GM19452 (cell line): ENCODE results near the gene UBAC2.
A peak's percentile ranks its signal among the peaks of the same experiment; 100 is the strongest.

Experiments used
- ATAC-seq: cut with Tn5 transposase; IDR thresholded peaks from one replicate; pipeline ENCODE4 v1.9.1; 2021; ENCODE audit not compliant: unreplicated experiment

The UBAC2 gene

DNA sequence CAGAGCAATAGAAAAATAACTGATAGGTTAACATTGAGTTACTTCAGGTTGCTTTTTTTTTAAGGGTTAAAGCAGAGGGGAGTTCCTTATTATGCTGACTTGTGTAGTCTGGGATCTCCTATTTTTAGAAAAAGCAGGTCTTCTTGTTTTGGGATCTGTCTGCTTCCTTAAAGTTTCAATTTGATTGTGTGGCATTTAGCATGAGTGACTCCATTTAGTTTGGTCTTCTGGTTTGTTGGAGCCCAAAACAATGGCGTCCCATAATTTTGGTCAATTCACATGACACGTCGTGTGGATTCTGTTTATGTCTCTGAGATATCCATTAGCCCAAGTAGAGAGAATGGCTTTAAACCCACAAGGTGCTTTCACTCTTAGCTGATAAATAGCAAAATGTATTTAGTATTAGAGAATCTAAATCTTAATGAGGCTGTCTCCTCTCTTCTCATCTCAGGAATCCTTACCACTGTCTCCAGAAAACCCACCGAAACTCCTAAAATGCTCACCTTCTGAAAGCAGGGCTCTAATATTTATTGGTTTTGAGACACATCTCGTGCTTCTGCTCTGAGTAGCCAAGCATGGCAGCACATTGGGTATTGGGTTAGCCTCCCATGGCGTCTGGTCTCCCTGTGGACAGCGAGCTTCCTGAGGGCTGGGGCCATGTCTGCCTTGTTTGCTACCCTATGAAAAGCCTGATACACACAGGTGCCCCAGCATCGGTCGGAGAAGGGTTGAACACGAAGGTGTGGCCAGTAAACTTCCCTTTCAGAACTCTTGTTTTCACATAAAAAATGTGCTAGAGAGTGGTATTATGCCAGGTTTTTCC is 173.7 kb downstream of the UBAC2 start:
- peak; percentile 35 for ATAC-seq

DNA sequence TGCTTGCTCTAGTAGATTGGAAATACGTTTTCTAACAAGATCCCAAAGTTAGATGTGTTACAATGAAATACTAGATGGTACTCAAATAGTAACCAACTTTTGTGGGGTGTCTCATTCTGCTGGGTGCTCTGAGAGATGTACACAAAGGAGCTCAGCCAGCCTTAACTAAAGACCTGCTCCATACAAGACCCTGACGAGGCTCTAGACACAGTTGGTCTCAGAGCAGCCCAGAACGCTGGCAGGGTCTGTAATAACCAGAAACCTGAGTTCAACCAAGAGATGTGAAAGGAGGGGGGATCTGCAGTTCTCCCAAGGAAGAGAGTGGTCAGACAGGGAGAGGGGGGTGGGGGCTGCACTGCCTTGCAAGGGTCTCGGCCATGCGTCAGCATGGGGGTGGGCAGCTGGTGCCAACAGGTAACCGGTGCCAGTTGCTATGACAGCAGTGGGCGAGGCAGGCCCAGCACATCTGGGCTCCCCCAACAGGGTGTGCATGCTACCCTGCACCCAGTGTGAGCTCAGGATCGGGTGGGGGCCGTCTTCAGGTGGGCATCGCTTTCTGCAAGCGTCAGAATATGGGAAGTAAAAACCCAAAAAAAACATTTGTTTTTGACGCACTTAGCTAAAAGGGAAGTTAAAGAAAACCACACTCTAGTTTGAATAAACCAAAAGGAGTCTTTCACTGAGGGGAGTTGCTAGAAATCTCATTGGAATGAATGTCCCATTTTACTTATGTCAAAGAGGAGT is 174.5 kb downstream of the UBAC2 start:
- ATAC-seq: peak; percentile 41

DNA sequence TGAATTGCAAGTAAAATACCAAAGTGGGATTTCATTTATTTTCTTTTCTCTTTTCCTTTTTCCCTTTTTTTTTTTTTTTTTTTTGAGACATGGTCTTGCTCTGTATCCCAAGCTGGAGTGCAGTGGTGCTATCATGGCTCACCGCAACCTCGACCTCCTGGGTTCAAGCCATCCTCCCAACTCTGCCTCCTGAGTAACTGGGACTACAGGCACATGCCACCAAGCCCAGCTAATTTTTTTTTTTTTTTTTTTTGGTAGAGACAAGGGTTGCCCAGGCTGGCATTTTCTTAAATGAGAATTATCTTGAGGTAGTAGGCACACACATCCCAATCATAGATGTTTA is 175.1 kb downstream of the UBAC2 start:
- no peak for ATAC-seq

DNA sequence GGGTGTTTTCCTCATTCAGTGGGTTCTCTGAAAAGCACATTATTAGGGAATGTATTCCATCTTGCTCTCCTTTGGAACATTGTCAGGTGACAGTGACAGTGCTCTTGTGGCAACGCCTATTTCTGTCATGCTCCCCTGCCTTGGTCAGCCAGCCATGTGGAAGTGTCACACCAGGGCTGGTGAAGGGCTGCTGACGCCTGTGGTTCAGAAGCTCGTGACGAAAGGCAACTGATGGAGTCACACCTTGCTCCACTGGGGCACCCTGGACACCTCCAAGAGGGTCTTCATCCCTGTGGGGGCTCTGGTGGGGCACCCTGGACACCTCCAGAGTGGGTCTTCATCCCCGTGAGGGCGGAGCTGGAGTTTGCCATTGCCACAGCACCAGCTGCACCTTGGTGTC is 175.5 kb downstream of the UBAC2 start:
- peak; percentile 59 for ATAC-seq

DNA sequence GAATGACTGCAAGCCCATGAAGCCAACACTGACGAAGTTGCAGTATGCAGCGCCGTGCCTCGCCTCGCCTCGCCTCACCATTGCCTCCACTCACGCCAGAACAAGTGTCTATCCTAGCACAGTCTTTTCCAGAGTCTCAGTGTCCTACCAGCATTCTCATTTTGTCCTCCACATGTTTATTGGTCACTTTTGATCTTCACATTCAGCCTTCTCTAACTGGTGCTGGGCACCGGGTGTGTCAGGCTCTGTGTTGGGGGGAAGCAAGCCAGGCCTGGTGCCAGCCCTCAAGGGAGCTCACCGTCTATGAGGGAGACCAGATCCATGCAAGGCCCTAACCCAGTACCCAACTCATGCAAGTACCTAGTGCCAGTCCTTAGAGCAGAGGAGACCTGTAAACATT is 176.3 kb downstream of the UBAC2 start:
- ATAC-seq: no peak

DNA sequence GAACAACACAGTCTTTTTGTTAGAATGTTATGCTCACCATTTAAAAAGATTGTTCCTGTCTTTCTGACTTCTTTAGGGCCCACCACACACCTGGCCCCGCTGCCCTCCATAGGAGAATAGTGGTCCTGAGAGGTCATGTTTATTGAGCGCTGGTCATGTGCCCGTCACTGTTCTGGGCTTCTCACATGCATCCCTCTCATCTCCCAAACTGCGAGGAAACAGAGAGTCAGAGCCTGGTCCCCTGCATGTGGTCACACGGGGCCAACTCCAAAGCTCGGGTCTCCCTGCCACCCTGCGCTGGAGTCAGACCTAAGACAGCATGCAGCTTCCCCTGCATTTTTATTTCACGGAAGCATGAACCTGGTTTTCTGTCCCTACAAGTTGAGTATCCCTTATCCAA is 177.0 kb downstream of the UBAC2 start:
- ATAC-seq: no peak

DNA sequence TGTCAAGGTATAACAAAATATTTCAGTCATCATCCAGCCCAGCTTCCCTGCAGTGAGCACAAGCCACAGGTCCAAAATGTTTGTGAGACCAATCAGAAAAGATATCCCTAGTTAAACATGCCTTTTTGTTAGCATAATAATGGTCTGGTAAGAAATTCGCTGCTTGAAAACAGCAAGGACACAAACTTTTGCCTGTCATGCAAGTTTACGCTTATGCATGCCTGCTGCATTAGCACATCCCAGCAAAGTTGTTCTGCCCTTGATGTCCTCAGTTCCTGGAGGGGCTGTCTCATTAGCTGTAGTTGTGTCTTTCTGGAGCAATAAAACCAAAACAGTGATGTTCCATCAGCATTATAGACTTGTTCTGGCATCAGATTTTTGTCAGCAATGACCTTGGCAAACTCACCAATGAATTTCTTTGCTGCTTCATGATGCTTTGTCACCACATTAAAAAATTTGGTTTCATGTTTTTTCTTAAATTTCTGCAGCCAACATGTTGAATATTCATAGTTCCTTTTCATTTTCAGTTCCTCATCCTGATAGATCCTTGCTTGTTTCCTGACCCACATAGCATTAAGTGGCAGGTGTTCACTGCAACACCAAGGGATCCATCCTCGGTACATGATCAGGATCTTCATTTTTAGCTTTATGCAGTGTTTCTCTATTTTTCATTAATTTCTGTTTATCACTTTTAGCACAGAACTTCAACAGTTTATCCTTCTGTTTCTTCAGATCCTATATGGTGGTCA is 178.5 kb downstream of the UBAC2 start:
- no peak for ATAC-seq

DNA sequence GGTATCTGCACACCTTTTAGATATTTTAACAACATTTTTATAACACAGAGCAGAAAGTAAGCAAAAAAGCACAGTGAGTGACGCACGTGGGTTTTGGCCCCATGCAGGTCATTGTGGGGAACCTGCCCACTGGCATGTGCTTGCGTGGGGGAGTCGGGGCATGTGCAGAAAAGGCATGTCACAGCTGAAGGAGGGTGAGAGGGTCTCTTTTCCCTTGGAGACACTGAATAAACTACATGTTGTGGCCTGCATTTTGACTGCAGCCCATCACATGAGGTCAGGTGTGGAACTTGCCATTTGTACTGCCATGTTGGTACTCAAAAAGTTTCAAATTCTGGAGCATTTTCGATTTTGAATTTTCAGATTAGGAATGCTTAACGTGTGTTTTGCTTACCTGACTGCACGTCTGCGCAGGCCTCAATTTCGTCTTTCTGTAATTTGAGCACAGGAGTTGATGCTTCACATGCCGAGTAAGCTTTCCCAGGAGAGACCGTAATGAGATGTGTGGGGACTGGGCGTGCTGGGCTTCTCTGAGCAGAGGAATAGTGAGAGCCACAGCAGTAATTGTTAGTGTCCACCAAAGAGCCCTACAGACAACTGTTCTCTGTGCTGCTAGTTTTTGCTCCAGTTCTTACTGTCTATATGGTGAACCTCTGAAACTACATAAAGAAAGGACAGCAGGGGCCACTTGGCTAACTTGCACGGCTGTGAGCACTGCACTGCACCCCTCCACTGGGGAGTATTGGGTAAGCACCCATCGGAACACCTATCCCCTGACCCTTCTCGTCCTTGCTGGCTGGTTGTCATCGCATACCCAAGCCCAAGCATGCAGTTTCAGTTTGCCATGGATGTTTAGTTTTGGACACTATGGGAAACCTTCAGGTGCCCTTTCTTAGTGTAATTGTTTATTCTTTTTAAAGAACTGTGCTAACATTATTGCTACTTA is 179.5 kb downstream of the UBAC2 start:
- no peak for ATAC-seq

DNA sequence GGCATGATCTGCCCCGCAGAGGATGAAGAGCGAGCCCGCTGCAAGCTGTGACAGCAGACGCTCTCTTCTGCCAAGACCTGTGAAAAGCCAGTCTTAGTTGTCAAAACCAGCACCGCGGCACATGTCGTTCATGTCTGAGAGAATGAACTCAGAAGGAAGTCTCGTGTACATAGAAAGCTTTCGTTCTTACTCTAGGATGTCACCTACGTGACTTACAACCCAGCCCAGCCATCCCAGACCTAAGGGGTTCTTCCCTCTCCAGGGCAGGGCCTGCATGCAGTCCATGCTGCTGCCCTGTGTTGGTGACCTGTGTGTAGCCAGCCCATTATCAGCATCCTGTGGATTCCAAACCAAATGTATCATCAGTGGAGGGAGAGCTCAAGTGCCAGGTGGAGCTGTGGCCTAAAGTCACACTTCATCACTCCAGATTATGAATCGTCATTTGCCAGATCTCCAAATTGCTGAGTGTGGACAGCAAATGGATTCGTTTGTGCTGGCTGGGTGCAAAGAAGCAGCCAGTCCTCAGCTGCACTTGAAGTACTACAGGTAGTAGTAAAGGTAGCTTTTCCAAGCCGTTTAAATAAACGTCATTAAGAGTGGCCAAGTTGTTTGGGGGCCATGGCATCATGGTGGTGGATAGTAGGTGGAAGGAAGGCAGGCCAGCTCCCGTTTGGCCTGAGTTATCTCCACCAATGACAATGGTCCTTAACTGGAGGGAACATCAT is 180.4 kb downstream of the UBAC2 start:
- peak; percentile 72 for ATAC-seq

DNA sequence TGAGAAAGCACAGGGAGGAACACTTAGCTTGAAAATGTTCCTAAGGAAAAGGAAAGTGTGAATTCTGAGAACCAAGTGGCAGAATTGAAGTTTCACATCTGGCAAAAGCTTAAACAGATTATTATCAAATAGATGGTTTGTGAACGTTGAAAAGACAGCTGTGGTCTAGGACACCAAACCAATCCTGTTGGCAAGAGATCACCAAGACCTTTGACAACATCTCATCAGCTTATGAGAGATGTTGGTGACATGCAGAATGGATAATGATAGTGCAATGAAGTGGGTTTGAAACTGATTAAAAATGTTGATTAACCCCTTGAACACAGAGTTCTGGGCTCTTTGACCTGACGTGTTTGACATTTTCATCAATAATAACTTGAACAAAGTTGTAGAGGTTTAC is 181.1 kb downstream of the UBAC2 start:
- no peak for ATAC-seq

DNA sequence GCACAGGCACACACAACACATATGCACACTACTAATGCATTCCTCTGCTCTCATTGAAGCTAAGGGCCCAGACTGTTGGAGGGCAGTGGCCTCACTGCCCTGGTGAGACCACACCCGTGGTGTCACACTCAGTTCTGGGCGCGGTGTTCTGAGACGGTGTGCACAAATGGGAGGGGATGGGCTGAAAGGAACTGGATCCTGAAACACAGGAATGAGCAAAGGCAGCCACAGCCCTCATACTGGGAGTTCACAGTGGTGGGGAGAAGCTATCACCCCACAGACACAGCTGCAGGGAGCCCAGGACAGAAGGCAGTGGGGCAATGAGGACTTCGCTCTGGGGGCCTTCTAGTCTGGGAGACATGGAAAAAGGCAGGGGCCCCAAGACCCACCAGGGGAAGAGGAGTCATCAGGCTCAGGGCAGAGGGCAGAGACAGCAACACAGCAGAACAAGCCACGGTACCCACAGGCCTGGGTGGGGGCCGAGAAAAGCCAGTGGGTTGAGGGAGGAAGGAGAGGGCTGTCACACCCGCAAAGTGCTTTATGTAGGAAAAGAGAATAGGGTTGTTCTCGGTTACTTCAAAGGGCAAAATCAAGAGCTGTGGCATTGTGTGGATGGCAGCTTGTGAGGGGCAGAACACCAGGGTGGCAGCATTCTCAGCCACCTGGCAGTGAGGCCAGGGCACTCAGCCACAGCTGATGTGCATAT is 181.9 kb downstream of the UBAC2 start:
- ATAC-seq: no peak

DNA sequence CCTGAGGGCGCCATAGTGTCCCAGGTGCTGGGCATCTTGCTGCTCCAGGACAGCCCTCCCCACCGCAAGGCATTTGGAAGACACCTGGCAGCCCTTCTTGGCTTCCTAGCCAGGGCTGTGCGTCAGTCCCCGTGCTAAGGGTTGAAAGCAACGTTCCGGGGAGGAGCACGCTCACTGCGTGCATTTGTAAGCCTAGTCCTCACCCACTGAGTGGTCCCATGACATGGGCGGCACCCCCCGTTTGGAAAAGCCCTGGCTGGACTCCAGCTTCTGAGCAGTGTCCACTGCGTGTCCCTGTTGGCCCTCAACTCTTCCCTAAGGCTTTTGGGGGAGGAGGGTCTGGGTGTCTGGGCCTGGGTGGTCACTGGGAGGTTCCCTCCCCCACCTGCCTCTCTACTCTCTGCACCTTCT is 182.9 kb downstream of the UBAC2 start:
- no peak for ATAC-seq

DNA sequence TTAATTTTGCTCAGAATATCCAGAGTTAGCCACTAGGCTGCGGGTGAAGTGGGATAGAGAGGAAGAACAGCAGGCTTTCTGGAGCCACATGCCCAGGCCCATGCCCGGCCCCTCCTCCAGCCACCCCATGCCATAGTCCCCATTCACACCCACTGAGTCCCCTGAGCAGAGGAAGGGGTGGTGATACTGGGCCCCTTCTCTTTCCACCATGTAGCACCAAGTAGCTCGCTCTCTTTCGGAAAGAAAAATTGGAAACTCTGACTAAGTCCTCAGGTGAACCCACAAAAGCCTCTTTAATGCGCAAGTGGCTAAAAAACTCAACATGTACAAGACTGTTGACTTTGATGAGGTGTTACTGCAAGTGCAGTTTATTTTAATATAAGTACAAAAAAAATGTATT is 183.3 kb downstream of the UBAC2 start:
- ATAC-seq: no peak

DNA sequence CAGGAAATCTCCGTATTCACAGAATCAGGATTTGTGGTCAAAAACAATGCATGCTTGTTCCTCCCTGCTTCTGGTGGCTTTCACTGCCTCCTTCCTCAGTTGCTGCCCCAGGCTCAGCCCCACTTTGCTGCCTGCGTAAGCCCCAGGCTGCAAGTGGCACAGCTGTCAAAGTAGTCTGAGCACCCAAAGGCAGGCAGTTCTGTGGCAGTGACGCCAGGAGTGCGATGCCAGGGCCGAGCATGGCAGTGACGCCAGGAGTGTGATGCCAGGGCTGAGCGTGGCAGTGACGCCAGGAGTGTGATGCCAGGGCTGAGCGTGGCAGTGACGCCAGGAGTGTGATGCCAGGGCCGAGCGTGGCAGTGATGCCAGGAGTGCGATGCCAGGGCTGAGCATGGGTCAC is 183.8 kb downstream of the UBAC2 start:
- ATAC-seq: no peak

DNA sequence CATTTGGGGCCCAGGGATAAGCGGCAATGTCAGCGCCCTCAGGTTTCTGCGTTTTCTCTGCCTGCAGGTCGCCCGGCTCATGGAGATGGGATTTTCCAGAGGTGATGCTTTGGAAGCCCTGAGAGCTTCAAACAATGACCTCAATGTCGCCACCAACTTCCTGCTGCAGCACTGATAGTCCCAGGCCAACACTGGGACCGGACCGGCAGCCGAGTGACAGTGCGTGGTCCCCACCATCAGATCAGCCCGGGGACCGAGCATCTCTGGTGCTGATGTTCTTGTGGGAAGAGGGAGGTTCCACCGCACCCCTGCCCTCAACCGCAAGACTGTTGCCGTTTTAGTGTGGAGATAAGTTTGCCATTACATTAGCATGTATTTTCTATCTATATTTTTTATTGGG is 184.5 kb downstream of the UBAC2 start:
- ATAC-seq: no peak

DNA sequence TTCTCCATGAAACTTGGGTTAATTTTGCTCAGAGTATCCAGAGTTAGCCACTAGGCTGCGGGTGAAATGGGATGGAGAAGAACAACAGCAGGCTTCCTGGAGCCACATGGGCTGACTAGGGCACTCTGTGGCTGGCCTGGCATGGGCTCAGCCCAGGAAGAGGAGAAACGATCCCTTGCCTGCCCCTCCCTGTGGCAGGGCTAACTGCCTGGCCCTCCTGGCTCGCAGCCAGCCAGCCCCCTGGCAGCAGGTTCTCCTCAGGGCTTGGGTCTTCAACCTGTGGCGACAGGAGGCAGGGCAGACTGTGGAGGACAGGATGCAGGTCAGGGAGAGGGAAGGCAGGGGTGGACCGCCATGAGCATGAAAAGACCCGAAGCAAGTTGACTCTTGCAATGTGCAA is 185.3 kb downstream of the UBAC2 start:
- no peak for ATAC-seq

DNA sequence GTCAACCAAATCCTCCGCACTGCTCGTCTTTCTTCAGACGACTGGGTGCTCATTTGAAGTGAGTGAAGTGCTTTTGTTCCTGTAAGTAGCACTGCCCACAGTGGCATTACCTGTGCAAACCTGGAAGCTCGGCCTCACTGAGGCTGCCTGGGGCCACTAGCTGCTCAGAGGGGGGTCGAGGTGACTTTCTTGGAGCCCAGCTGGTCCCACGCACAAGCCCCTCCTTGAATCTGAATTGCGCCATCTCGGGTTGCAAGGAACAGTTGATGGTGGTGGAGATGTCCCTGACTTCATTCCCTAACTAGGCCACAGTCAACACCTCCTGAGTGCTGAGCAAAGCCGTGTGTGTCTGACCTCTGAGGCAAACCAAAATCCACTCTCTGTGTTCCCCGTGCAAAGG is 185.8 kb downstream of the UBAC2 start:
- no peak for ATAC-seq

DNA sequence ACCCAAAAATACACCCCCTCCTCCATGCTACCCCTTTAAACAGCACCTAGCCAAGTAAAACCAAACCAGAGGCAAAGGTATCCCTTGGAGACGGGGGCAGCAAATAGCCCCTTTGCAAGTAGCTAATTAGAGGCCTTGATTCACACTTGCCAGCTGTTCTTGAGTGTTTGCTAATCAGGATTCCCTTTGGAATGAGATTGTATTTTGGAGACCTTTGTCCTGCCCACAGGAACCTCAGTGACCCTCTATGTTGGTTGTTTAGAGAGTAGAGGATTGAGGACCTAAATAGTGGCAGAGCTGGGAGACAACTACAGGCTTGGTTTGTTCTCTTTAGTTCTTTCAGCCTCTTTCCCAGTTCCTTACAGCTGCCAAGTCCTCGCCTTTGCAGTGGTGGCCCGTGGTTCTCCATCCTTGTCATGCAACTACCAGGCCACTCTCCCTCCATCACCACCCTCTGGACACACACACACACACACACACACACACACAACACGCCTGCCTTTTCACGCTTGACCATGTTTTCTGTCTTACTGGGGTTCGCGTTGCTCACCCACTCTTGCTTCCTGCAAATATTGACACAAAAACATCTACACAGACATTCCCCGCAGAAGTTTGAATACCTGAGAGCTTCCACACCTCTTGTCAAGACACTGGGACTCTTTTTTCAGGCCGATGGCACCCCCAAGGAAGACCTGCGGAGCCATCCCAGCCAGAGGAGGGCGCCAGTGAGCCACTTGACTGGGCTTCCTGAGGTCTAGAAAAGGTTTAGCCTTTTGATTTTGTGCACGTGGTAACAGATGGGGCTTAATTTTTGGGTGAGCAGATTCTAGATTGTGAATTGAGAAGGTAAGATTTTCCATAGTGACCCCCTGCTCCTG is 186.5 kb downstream of the UBAC2 start:
- no peak for ATAC-seq
